Lower leg skin (tissue), 4 donors: ENCODE results near the gene S1PR3. TPM values are rescaled to one million over a fixed set of nuclear protein-coding genes. Genes with fewer than 3 reads are reported as not detected.

Experiments used
- DNase-seq, 2 donors: peaks; one replicate each; pipeline ENCODE4 v3.0.0-alpha.2; 2019; ENCODE audit warnings: low spot score in 2 of 2
- H3K4me3 ChIP-seq: fragments of 200-600 bp; sonication (generic); 2 replicates; pipeline ENCODE4 v1.5.1; 2017; ENCODE audit warnings: mild to moderate bottlenecking, low read depth; ENCODE audit not compliant: poor library complexity, severe bottlenecking
- CTCF ChIP-seq, 3 donors: fragments of 450-650 bp; IDR thresholded peaks; one replicate each; pipeline ENCODE4 v1.5.1; 2016; ENCODE audit warnings: antibody characterized with exemption in 3 of 3, mild to moderate bottlenecking in 3 of 3, moderate library complexity in 2 of 3
- POLR2A ChIP-seq, 2 donors: fragments of 450-650 bp; IDR thresholded peaks; one replicate each; pipeline ENCODE4 v1.6.1; 2016 to 2017; ENCODE audit warnings: antibody characterized with exemption in 2 of 2, mild to moderate bottlenecking in 1 of 2, moderate library complexity in 1 of 2
- WGBS, 2 donors: methylation state at CpG; one replicate each; pipeline ENCODE4 v1.1.5; 2018; 5-methylcytosine and 5-hydroxymethylcytosine counted together
- intact Hi-C: fragments of 100-400 bp; cut with DNase I; formaldehyde crosslinking; loops from one replicate; pipeline ENCODE4 v1.15.0; 2023; ENCODE audit warnings: low total_unique reads
- total RNA-seq, 4 donors: library from RNA; depleted of rRNA; stranded (reverse); fragments of >200 nt; gene quantifications; one replicate each; pipeline ENCODE4 v1.1.0, GENCODE V29; 2016

Gene S1PR3
- total RNA-seq, 4 donors from 2014 or later: 3.1 to 10.9 (median 7.2) TPM

GRCh38 chr9:89044104-89044503 is 52.8 kb downstream of the S1PR3 start:
- no peak for DNase-seq
- 83 to 87% methylated on average over 2 of the region's 2 CpGs for WGBS, 2 donors
- no peak overlapping the region for H3K4me3 ChIP-seq
- TF ChIP-seq POLR2A (IDR thresholded peaks at IDR 0.05): no peak
- TF ChIP-seq CTCF (IDR thresholded peaks at IDR 0.05): no peak
- intact Hi-C loops: loop anchor here (5.0 kb wide), 1 partner anchor 1428 kb away; no protein-coding TSS in a partner anchor

- 89 to 91% methylated on average over 4 of the region's 4 CpGs for WGBS, 2 donors
- TF ChIP-seq CTCF (IDR thresholded peaks at IDR 0.05) (no peak), POLR2A (IDR thresholded peaks at IDR 0.05) (no peak)
- DNase-seq: no peak
- intact Hi-C loops: loop anchor here (5.0 kb wide), 1 partner anchor 1427 kb away; no protein-coding TSS in a partner anchor
- H3K4me3 ChIP-seq: no peak overlapping the region
Observed at GRCh38 chr9:89044881-89045280, 53.6 kb downstream of the S1PR3 start.

- TF ChIP-seq CTCF (IDR thresholded peaks at IDR 0.05): no peak
- TF ChIP-seq POLR2A (IDR thresholded peaks at IDR 0.05): no peak
- H3K4me3 ChIP-seq: no peak overlapping the region
- intact Hi-C loops: no loop called here
- 54 to 57% methylated on average over 2 of the region's 2 CpGs for WGBS, 2 donors
- DNase-seq: no peak
Observed at GRCh38 chr9:89046832-89047231, 55.6 kb downstream of the S1PR3 start.

- no peak for DNase-seq
- TF ChIP-seq POLR2A (IDR thresholded peaks at IDR 0.05) (no peak), CTCF (IDR thresholded peaks at IDR 0.05) (no peak)
- no peak overlapping the region for H3K4me3 ChIP-seq
- 68 to 92% methylated on average over 4 of the region's 4 CpGs for WGBS, 2 donors
- intact Hi-C loops: no loop called here
Observed at GRCh38 chr9:89047667-89048066, 56.4 kb downstream of the S1PR3 start.

GRCh38 chr9:89048616-89049015 is 57.3 kb downstream of the S1PR3 start:
- no peak for DNase-seq
- TF ChIP-seq CTCF (IDR thresholded peaks at IDR 0.05): no peak
- TF ChIP-seq POLR2A (IDR thresholded peaks at IDR 0.05): no peak

GRCh38 chr9:89049646-89050045 is 58.4 kb downstream of the S1PR3 start:
- no peak for DNase-seq
- intact Hi-C loops: no loop called here
- WGBS, 2 donors: 69 to 84% methylated on average over 8 of the region's 8 CpGs
- no peak overlapping the region for H3K4me3 ChIP-seq
- no peak for TF ChIP-seq CTCF (IDR thresholded peaks at IDR 0.05)
- TF ChIP-seq POLR2A (IDR thresholded peaks at IDR 0.05): no peak

More at GRCh38 chr9:89048616-89049015, 57.3 kb downstream of the S1PR3 start:
- WGBS, 2 donors: 91 to 92% methylated on average over 11 of the region's 11 CpGs
- intact Hi-C loops: no loop called here
- H3K4me3 ChIP-seq: no peak overlapping the region
